Measurements from ENCODE around the gene TMEM50B.

TMEM50B gene

GRCh38 chr21:33458861-33459260 is 20.9 kb downstream of the TMEM50B start:
- H4K20me1 ChIP-seq (ENCODE audit: insufficient read depth, low read length): no peaks in the 10 kb centered on the region
- TF ChIP-seq, protein P1, sequence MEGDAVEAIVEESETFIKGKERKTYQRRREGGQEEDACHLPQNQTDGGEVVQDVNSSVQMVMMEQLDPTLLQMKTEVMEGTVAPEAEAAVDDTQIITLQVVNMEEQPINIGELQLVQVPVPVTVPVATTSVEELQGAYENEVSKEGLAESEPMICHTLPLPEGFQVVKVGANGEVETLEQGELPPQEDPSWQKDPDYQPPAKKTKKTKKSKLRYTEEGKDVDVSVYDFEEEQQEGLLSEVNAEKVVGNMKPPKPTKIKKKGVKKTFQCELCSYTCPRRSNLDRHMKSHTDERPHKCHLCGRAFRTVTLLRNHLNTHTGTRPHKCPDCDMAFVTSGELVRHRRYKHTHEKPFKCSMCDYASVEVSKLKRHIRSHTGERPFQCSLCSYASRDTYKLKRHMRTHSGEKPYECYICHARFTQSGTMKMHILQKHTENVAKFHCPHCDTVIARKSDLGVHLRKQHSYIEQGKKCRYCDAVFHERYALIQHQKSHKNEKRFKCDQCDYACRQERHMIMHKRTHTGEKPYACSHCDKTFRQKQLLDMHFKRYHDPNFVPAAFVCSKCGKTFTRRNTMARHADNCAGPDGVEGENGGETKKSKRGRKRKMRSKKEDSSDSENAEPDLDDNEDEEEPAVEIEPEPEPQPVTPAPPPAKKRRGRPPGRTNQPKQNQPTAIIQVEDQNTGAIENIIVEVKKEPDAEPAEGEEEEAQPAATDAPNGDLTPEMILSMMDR (IDR thresholded peaks at IDR 0.05; ENCODE audit: low read length): no peak
- TF ChIP-seq EZH2 (IDR thresholded peaks at IDR 0.05; ENCODE audit: borderline replicate concordance, low read length): no peak
- H3K36me3 ChIP-seq (ENCODE audit: insufficient read depth, low read length): peaks cover 57% of the 10 kb centered on the region
- no peaks in the 10 kb centered on the region for H3K9me3 ChIP-seq (ENCODE audit: low read length)
- no peaks in the 10 kb centered on the region for H3K9me2 ChIP-seq (ENCODE audit: low read depth, low read length)
- H3K4me2 ChIP-seq (ENCODE audit: low read length): no peak overlapping the region
- H3K27ac ChIP-seq (ENCODE audit: low read depth, low read length, poor library complexity, severe bottlenecking): no peak overlapping the region
- H3K9ac ChIP-seq (ENCODE audit: low read length): no peak overlapping the region
- no peaks in the 10 kb centered on the region for H3K27me3 ChIP-seq (ENCODE audit: insufficient read depth, low read length)
- no peak overlapping the region for H2AFZ ChIP-seq (ENCODE audit: low read length)
- no peaks in the 10 kb centered on the region for H3F3A ChIP-seq (ENCODE audit: insufficient read depth, low read length)
- H3K4me3 ChIP-seq (ENCODE audit: low read depth, low read length, poor library complexity, severe bottlenecking): no peak overlapping the region
- H3K79me2 ChIP-seq (ENCODE audit: insufficient read depth, low read length): no peaks in the 10 kb centered on the region
- no peaks in the 10 kb centered on the region for H3K4me1 ChIP-seq (ENCODE audit: insufficient read depth, low read length, severe bottlenecking)

GRCh38 chr21:33455686-33456446 is 23.9 kb downstream of the TMEM50B start:
- Histone ChIP-seq H3F3A (ENCODE audit: insufficient read depth, low read length) (no peaks in the 10 kb centered on the region), H3K4me2 (ENCODE audit: low read length) (no peak overlapping the region), H3K4me3 (ENCODE audit: low read depth, low read length, poor library complexity, severe bottlenecking) (no peak overlapping the region), H4K20me1 (ENCODE audit: insufficient read depth, low read length) (no peaks in the 10 kb centered on the region), H3K79me2 (ENCODE audit: insufficient read depth, low read length) (no peaks in the 10 kb centered on the region), H3K36me3 (ENCODE audit: insufficient read depth, low read length) (peaks cover 58% of the 10 kb centered on the region), H3K9me3 (ENCODE audit: low read length) (no peaks in the 10 kb centered on the region), H3K27me3 (ENCODE audit: insufficient read depth, low read length) (no peaks in the 10 kb centered on the region), H3K27ac (ENCODE audit: low read depth, low read length, poor library complexity, severe bottlenecking) (no peak overlapping the region), H2AFZ (ENCODE audit: low read length) (no peak overlapping the region), H3K4me1 (ENCODE audit: insufficient read depth, low read length, severe bottlenecking) (no peaks in the 10 kb centered on the region), H3K9ac (ENCODE audit: low read length) (no peak overlapping the region), H3K9me2 (ENCODE audit: low read depth, low read length) (no peaks in the 10 kb centered on the region)
- TF ChIP-seq EZH2 (IDR thresholded peaks at IDR 0.05; ENCODE audit: borderline replicate concordance, low read length): no peak
- TF ChIP-seq, protein P1 (IDR thresholded peaks at IDR 0.05; ENCODE audit: low read length): no peak

DNA sequence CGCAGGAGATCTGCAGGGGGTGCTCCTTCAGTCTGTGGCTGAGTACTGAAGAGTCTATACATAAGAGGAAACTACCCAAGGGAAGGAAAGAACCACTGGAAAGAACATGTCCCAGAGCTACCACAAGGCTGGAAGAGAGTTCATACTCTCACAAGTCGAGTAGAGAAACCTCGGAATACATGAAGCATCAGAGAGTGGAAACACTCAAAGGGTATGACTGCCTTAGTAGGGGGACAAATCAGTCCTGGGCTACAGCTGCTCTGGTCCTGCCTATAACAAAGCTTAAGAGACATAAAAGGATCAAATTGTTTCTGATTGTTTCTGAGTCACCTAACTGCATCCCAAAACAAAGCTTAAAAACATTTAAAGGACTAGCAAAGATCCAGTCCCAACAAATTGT is 27.4 kb downstream of the TMEM50B start:
- no peaks in the 10 kb centered on the region for H3K4me1 ChIP-seq (ENCODE audit: insufficient read depth, low read length, severe bottlenecking)
- peaks cover 33% of the 10 kb centered on the region for H3K36me3 ChIP-seq (ENCODE audit: insufficient read depth, low read length)
- H3K4me2 ChIP-seq (ENCODE audit: low read length): no peak overlapping the region
- H2AFZ ChIP-seq (ENCODE audit: low read length): no peak overlapping the region
- no peaks in the 10 kb centered on the region for H3K79me2 ChIP-seq (ENCODE audit: insufficient read depth, low read length)
- no peak for TF ChIP-seq EZH2 (IDR thresholded peaks at IDR 0.05; ENCODE audit: borderline replicate concordance, low read length)
- TF ChIP-seq, protein P1 (IDR thresholded peaks at IDR 0.05; ENCODE audit: low read length): no peak
- H3K9me2 ChIP-seq (ENCODE audit: low read depth, low read length): no peaks in the 10 kb centered on the region
- no peaks in the 10 kb centered on the region for H3K27me3 ChIP-seq (ENCODE audit: insufficient read depth, low read length)
- no peak overlapping the region for H3K4me3 ChIP-seq (ENCODE audit: low read depth, low read length, poor library complexity, severe bottlenecking)
- H3K9ac ChIP-seq (ENCODE audit: low read length): no peak overlapping the region
- no peaks in the 10 kb centered on the region for H3F3A ChIP-seq (ENCODE audit: insufficient read depth, low read length)
- no peaks in the 10 kb centered on the region for H3K9me3 ChIP-seq (ENCODE audit: low read length)
- no peaks in the 10 kb centered on the region for H4K20me1 ChIP-seq (ENCODE audit: insufficient read depth, low read length)
- no peak overlapping the region for H3K27ac ChIP-seq (ENCODE audit: low read depth, low read length, poor library complexity, severe bottlenecking)

Measured in OCI-LY1 (cell line).